T-helper 1 cell treated with Interleukin-12 subunit alpha and Interleukin-12 subunit beta and Interleukin-4 antibody, amounts not matched to agents 30 ng/mL and 1 ng/mL, for 36 hours (primary cell): ENCODE results near the gene PKN1. TPM values are rescaled to one million over a fixed set of nuclear protein-coding genes. Genes with fewer than 3 reads are reported as not detected.
"Not testable (repeated sequence)": the region's sequence is repeated elsewhere in the genome, so short reads cannot be mapped to it uniquely, and the experiment has no call there.

ENCODE experiments used
- intact Hi-C: fragments of 100-400 bp; cut with micrococcal nuclease; formaldehyde crosslinking; loops from one replicate; pipeline ENCODE4 v1.15.1; 2024
- total RNA-seq: library from RNA; stranded (reverse); gene quantifications from 2 replicates; pipeline ENCODE4 v1.2.3, GENCODE V29; 2022

PKN1 gene
- total RNA-seq, 1 donor from 2014 or later, result 200 TPM

DNA sequence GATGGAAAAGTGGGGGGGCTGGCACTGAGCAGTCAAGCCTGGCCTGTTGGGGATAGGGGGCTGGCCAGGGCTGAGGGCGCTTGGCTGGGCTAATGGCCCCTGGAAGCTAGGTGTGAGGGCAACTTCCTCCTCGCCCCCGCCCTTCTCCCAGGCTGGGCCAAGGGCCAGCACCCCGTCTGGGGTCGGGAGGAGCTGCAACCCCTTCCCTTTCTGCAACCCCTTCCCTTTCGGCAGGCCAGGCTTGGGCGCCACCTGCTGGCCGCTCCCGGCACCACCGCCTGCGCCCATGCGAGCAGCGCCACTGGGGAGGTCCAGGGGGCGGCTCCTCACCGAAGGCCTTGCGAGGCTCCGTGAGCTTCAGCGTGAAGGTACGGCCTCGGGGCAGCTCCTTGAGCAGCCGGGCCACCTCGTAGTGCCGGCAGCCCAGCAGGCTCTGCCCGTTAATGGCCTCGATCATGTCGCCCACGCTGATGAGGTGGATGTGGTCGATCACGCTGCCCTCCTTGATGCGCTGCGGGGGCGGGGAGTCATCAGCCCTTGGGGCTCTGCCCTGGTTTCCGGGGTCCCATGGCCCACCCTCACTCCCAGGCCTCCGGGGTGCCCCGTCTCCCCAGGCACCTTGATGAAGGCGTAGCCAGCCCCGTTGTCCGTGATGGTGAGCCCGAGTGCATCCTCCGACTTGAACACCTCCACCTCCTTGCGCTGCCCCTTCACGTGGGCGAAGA lies 47.0 kb downstream of the PKN1 start:
- intact Hi-C loops, result no loop called here

DNA sequence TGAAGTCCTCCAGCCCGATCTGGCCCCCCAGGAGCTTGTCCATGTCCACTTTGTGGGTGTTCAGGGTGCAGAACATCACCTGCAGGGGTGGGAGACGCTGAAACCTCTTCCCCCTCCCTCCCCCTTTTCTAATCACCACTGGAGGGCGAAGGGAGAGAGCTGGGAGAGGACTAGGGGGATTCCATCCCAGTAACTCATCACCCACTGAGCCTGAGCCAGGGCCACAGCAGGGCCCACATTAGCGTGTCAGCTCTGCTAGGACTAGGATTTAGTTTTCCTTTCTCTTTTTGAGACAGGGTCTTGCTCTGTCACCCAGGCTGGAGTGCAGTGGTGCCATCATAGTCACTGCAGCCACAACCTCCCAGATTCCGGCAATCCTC lies 47.6 kb downstream of the PKN1 start:
- intact Hi-C loops, result no loop called here

DNA sequence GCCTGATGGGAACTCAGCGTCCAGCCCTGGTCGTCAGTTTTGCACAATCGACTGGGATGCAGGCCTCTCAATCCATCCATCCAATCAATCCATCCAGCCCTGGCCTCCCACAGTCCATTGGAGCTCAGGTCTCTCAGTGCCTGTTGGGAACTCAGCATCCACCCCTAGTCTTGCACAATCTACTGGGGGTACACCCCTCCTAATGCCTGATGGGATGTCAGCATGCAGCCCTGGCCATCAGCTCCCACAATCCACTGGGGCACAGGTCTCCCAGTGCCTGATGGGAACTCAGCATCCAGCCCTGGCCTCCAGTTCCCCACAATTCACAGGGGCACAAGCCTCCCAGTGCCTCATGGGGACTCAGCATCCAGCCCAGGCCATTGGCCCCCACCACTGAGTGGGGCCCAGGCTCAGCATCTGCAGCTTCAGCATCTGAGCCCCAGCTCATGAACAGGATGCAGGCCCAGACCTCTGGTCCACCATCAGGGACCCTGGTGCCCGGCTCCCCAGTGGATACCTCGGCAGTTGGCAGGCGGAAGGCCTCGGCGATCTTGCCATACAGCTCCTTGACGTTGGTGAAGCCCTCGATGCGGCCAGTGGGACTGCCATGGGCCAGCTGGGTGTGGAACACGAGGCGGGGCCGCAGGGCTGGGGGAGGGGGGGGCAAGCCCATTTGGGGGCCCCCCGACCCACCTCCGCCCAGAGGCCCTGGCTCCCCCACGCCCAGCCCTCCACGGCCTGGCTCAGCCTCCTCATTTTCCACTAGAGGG lies 49.3 kb downstream of the PKN1 start:
- intact Hi-C loops, result no loop called here

DNA sequence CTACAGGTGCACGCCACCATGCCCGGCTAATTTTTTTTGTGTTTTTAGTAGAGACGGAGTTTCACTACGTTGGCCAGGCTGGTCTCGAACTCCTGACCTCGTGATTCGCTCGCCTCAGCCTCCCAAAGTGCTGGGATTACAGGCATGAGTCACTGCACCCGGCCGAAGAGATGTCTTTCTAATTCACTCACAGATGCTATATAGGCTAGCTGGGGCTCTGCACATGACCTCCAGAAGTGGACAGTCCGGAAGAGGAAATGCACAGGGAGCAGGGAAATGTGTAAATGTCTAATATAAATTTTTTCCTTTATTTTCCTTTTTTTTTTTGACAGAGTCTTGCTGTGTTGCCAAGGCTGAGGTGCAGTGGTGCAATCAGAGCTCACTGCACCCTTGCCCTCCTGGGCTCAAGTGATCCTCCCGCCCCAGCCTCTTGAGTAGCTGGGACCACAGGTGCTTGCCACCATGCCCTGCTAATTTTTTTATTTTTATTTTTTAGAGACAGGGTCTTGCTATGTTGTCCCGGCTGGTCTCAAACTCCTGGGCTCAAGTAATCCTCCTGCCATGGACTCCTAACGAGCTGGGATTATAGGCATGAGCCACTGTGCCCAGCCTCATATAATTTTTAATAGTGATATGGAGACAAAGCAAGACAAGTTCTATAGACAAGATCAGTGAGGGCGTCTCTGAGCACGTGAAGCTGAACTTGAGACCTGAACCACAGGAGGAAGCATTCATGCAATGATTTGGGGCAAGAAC lies 54.4 kb downstream of the PKN1 start:
- intact Hi-C loops, result loop anchor here (2.0 kb wide), 1 partner anchor 351 kb away; the partner anchor contains the start of gene ASF1B

DNA sequence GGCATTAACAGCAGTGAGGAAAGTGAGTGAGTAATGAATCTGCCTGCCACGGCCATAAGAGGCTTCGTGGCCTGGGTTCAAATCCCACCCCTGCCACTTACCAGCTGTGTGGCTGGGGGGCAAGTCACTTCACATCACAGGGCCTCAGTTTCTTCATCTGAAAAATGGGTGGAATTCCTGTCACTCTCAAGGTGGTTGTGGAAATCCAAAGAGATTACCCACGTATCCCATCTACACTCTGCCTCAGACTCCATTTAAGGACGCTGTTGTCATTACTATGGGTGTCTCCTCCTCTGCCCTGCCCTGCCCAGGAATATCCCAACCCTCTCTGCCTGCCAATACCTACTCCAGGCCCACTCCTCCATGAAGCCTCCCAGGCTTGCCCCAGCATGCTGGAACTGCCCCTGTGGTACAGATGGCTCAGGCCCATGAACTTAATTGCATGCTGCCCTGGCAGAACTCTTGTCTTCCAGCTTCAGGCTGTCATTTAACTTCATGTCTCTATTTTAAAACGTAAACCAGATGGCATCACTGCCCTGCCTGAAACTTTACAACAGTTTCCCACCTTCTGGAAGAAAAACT lies 59.7 kb downstream of the PKN1 start:
- intact Hi-C loops, result no loop called here

DNA sequence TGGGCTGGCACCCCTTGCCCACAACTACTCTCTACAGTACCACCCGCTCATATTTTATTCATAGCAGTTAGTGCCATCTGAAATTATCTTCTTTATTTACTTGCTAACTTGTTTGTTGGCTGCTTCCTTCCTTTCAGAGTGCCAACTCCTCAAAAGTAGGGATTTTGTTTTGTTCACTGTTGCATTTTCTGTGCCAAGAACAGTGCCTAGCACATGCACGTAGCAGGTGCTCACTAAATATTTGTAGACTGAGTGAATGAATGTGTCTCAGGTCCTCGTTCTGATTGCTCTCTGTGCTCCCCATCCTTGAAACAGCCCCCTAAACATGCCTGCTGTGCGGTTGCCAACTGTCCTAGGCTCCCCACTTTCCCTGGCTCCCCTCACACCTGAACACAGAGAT lies 61.3 kb downstream of the PKN1 start:
- intact Hi-C loops, result no loop called here

DNA sequence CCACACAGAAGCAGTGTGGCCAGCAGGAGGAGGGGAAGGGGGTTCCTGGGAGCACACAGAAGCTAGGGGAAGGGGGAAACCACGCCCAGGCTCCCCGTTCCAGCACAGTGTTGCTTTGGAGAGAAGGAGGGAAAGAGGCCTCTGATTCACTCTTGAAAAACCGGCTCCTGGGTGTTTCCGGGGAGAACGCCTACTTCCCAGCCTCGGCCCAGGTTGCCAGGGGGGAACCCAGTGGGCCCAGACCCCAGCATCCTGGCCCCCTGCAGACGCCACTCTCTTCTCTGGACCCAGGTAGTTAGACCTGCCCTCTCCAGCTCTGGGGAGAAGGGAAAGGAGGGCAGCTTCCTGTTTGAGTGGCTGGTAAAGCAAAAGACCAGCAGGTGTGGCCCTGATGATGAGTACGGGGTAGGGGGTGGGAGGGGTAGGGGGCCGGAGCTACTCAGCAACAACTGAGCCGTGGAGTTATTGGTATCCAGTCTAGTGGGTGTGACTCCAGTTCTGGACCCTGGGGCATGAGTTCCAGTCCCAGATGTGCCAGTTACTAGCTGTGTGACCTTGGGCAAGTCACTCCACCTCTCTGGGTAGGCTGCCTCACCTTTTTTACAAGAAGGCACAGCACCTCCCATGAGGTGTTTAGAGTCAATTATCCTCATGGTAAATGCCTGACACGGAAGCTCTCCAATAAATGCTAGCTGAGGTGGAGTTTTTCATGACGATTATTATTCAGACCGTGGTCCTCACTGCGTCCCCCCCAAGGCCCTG lies 62.0 kb downstream of the PKN1 start:
- intact Hi-C loops, result no loop called here

DNA sequence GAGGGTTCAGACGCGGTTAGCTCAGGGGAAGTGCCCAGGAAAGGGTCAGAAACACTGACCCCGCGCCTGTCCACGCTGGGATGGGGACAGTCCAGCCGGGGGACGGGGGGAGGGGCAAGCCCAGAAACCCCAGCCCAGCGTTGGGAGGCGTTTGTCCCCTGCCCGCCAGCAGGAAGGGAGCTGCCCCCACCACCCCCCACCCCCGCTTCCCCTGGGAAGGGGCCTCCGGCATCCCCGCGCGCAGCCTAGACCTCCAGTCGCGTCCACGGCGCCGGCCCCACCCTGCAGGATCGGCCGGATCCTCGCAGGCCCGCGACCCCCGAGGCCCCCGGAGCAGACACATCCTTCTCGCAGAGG lies 62.5 kb downstream of the PKN1 start:
- intact Hi-C loops, result loop anchor here (1.0 kb wide), 2 partner anchors 10 to 34 kb away; partner anchors contain the start of gene TECR

DNA sequence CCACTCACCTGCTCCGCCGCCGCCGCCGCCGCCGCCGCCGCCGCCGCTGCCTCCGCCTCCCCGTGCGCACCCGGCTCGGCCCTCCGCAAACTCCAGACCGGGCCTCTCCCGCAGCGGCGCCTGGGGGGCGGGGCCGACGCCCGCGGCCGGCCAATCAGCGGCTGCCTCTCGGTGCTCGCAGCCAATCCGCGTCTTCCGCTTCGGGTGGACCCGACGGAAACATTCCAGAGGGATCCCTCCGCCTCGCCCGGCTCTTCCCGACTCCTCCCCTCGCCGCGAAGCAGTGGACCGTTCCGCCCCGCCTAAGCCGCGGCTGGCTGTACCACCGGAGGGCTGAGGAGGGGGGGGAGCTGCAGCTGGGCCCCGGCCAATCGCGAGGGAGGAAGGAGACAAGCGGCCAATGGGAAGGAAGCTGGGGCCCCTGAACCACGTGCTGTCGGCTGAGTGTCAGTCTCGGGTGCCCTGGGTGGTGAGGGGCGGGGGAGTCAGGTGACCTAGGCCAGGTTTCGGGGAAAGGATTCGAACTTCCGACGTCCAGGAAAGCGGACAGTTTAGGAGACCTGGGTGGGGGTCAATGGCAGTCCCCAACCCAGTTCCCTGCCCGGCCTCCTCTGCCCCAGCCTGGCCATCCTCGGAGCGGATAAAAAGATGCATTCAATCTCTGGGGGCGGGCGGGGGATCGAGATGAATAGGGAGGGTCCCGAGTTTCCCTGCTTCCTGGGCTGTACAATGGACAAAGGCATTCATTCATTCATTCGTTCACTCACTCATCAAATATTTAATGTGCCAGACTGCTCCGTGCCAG lies 63.1 kb downstream of the PKN1 start, which contains the start of gene GIPC1:
Gene GIPC1, minus strand, starts transcription at position 99 of the 805 bp plus-strand sequence. CDS start 13,151 bp downstream, outside the sequence.
- intact Hi-C loops, result loop anchor here (1.0 kb wide), 2 partner anchors 9 to 33 kb away; partner anchors contain the start of gene TECR

DNA sequence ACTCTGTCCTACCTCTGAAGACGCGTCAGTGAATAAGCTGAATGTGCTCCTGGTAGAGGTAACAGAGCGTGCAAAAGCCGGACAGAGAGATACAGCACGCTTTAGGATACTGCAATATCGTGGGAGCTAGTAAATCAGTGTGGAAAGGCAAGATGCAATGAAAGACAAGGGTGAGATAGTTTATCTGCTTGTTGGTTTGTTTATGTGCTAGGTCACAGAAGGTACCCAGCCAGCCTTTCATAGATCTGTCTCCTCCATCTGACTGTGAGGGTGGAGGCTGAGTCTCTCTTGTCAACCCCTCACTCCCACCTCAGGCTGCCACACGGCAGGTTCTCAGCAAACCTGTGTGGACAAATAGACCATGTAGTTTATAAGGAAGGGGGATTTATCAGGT lies 63.7 kb downstream of the PKN1 start:
- intact Hi-C loops, result loop anchor here (1.0 kb wide), 2 partner anchors 8 to 32 kb away; partner anchors contain the start of gene TECR

DNA sequence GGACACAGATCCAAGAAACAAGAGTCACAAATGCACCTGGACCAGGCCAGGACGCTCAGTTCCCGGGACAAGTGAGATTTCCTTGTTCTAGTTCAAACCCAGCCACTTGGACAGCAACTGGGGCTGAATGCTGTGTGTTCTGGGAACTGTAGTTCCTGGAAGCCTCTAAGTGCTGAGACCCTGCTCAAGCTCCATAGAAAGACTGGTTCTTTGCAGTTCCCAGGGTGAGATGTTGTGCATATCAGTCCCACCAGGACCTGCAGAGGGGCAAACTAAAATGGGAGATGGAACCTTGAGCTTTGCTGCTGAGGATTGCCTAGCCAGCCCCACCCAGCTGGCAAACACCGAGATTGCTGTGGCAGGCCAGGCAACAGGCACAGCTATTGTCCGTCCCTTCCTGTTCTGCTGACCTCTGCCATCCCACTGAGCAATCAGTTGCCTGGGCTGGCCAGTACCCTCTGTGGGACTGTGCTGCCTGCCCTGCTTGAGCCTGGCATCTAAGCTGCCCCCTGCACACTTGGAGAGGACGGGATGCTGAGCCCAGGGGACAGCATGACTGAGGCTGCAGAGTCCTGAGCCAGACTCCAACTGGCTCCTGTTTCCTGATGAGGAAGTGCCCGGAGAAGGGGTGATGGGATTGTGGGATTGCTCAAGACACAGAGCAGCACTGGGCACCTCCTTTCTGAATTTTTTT lies 64.3 kb downstream of the PKN1 start:
- intact Hi-C loops, result no loop called here

DNA sequence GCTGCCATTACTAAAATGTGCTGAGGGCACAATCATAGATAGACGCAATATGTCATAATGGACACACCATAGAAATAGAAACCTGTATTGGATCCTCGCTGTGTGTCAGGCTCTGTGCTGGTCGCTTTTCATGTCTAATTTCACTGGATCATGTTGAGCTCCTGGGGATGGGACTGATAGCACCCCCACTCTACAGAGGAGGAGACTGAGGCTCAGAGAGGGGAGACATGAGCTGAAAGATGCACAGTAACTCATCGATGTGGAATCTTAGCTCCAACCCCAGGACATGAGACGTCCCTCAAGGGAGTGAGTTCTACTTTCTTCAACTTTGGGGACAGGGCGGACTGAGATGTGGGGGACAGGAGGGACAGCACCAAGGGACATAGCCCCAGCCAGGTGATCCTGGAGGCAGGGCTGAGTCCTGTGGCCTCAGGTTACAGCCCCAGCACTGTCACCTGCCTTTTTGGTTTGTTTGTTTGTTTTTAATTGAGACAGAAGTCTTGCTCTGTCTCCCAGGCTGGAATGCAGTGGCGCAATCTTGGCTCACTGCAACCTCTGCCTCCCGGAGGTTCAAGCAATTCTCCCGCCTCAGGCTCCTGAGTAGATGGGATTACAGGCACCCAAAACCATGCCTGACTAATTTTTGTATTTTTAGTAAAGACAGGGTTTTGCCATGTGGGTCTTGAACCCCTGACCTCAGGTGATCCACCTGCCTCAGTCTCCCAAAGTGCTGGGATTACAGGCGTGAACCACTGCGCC lies 69.4 kb downstream of the PKN1 start:
- intact Hi-C loops, result no loop called here

DNA sequence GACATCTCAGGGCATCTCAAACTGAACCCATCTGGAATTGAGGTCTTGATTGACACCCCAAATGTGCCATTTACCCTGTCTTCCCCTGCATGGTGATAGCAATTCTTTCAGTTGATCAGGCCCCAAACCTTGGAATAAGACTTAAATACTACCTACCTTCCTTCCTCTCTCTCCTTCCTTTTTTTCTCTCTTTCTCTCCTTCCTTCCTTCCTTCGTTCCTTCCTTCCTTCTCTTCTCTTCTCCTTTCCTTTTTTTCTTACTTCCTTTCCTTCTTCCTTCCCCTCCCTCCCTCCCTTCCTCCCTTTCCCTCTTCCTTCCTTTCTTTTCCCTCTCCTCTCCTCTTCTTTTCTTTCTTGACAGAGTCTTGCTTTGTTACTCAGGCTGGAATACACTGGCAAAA lies 70.2 kb downstream of the PKN1 start:
- intact Hi-C loops, result no loop called here

DNA sequence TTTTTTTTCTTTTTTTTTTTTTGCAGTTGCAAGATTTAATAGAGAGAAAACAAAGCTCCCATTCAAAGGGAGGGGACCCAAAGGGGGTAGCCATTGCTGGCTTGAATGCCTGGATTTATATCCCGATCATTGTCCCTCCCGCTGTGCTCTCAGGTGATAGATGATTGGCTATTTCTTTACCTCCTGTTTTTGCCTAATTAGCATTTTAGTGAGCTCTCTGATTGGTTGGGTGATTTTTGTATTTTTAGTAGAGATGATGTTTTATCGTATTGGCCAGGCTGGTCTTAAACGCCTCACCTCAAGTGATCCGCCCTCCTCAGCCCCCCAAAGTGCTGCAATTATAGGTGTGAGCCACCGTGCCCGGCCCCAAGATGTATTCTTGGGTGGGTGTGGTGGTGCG lies 71.5 kb downstream of the PKN1 start:
- intact Hi-C loops, result not testable (repeated sequence)

DNA sequence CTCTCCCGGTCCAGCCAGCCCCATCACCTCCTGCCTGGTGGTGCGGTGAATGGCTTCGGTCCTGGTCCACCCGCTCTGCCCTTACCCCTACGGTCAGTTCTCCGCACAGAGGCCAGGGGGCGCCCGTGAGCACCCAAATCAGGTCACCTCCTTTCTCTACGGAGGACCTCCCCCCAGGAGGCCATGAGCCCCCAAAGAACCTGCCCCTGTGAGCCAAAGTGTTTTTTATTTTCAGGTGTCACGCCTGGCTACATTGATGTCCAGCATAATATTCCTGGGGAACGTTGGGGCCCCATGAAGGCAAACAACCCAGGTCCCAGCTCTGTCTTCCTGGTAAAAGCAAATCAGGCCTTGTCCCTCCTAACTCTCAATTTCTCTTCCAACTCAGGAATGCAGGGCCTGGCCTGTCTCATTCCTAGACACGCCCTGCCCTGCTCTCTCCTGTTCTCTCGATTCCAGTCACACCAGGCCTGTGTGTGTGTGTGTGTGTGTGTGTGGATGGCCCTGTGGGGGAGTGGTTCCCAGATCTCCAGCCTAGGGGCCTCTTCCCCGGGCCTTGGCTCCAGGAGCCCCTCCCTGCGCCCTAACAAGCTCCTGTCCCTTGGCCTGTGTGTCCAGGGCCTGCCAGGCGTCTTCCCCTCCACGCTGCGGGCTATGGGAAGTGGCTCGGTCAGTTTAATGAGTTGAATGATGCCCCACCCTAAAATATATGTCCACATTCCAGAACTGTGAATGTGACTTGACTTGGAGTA lies 72.6 kb downstream of the PKN1 start:
- intact Hi-C loops, result loop anchor here (1.0 to 2.0 kb wide), 3 partner anchors 9 to 46 kb away; partner anchors contain the start of gene GIPC1

DNA sequence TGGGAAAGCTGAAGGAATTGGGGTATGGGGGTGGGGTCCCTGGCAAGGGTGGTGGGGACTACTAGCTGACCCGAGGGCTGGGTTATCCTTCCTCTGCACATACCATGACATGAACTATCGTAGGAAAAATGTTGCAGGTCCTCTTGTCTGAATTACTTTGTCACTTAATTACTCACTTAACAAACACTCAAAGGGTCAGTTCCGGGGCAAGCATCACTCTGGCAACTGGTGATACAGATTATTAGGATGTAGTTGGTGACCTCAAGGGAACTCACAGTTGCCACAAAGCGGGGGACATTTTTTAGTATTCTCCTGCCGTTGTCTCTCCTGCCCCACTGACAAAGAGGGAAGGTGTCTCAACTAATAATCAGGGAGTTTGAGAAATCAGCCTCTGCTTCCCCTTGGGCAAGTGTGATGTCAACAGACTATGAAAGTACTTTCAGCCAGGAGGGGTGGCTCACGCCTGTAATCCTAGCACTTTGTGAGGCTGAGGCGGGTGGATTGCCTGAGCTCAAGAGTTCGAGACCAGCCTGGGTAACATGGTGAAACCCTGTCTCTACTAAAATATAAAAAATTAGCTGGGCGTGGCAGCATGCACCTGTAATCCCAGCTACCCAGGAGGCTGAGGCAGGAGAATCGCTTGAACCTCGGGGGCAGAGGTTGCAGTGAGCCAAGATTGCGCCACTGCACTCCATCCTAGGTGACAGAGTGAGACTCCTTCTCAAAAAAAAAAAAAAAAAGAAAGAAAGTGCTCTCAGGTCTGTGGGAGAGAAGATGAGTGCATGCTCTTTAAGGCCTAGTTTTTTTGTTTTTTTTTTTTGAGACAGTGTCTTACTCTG lies 74.8 kb downstream of the PKN1 start:
- intact Hi-C loops, result loop anchor here (1.0 to 2.0 kb wide), 3 partner anchors 10 to 21 kb away; partner anchors contain the start of genes DNAJB1 and TECR
